Measurements from ENCODE around the gene ESYT2. TPM values are rescaled to one million over a fixed set of nuclear protein-coding genes. Genes with fewer than 3 reads are reported as not detected.

ESYT2 gene
- total and polyA plus RNA-seq, 9 of the 15 experiments (the other 6 are each of a cell fraction or from before 2014, with no cell fraction given) = 5.8 to 86.9 (median 64.7) TPM

DNA sequence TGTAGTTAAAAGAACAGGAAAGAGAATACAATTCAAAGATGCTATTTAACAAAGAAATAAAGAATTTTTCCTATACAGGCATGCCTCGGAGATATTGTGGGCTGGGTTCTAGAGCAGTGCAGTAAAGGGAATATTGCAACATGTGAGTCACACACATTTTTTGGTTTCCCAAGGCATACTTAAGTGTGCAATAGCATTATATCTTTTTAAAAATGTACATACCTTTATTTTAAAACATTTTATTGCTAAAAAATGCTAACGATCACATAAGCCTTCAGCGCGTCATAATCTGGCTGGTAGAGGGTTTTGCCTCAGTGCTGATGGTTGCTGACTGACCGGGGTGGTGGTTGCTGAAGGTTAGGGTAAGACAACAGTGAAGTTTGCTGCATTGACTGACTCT, 54.4 kb downstream of the ESYT2 start:
- Histone ChIP-seq H2AFZ (ENCODE audit: low read depth, low read length) (no peak overlapping the region), H3K9me3 (replicated peaks; ENCODE audit: control insufficient read depth, insufficient read depth, low read depth, low read length) (no peaks in the 10 kb centered on the region), H3K27me3 (ENCODE audit: control insufficient read depth in 2 of 2, insufficient read depth in 2 of 2, low read length in 2 of 2) (no peaks in the 10 kb centered on the region), H3K79me2 (ENCODE audit: control insufficient read depth, insufficient read depth, low read length) (peaks cover 13% of the 10 kb centered on the region; the same call in 2 of the 3 replicates), H3K4me2 (ENCODE audit: insufficient read depth, low read length) (no peak overlapping the region), H3K9me1 (ENCODE audit: control insufficient read depth, insufficient read depth, low read length) (no peaks in the 10 kb centered on the region), H3K4me1 (replicated peaks in 1 of 2; ENCODE audit: control insufficient read depth in 2 of 2, insufficient read depth in 2 of 2, low read length in 2 of 2) (peaks cover 0 to 11% of the 10 kb centered on the region in 2 experiments; a peak in 4 of 5 replicates), H4K20me1 (replicated peaks; ENCODE audit: control insufficient read depth, insufficient read depth, low read length) (no peaks in the 10 kb centered on the region), H3K9ac (ENCODE audit: insufficient read depth in 1 of 2, low read depth in 2 of 2, low read length in 2 of 2) (no peak overlapping the region), H3K36me3 (ENCODE audit: control insufficient read depth, insufficient read depth, low read length) (peaks cover 59% of the 10 kb centered on the region), H3K4me3 (no peak overlapping the region), H3K27ac (ENCODE audit: extremely low read depth, low read depth, low read length) (no peak overlapping the region)
- TF ChIP-seq KLF10 (CRISPR knock-in tag; IDR thresholded peaks at IDR 0.05) (no peak), FOSL1 (tag; conservative IDR thresholded peaks at IDR 0.05) (no peak), SMARCA4 (IDR thresholded peaks at IDR 0.05) (no peak)
- TF ChIP-seq, protein P1, sequence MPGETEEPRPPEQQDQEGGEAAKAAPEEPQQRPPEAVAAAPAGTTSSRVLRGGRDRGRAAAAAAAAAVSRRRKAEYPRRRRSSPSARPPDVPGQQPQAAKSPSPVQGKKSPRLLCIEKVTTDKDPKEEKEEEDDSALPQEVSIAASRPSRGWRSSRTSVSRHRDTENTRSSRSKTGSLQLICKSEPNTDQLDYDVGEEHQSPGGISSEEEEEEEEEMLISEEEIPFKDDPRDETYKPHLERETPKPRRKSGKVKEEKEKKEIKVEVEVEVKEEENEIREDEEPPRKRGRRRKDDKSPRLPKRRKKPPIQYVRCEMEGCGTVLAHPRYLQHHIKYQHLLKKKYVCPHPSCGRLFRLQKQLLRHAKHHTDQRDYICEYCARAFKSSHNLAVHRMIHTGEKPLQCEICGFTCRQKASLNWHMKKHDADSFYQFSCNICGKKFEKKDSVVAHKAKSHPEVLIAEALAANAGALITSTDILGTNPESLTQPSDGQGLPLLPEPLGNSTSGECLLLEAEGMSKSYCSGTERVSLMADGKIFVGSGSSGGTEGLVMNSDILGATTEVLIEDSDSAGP (CRISPR knock-in tag; IDR thresholded peaks at IDR 0.05) = no peak
- DNase-seq (ENCODE audit: extremely low read depth in 1 of 4, low spot score in 3 of 4) (no peak), FAIRE-seq (no peak), ATAC-seq (no peak)
- CTCF ChIA-PET (ENCODE audit: low intra/inter-chr PET ratio) = no interaction called here
- in situ Hi-C loops (cut with MboI) = no loop called here
- BruUV-seq (replicated peaks) = no TSS peak
- 95% methylated on average over 5 of the region's 5 CpGs for WGBS (ENCODE audit: insufficient coverage, low coverage, missing lambda C conversion rate)
- intact Hi-C loops (cut with micrococcal nuclease) = no loop called here
- POLR2A ChIA-PET = interaction anchor here (0.9 to 1.1 kb wide), 2 partner anchors 17 to 19 kb away, joined by 3 read pairs; no protein-coding TSS in a partner anchor

DNA sequence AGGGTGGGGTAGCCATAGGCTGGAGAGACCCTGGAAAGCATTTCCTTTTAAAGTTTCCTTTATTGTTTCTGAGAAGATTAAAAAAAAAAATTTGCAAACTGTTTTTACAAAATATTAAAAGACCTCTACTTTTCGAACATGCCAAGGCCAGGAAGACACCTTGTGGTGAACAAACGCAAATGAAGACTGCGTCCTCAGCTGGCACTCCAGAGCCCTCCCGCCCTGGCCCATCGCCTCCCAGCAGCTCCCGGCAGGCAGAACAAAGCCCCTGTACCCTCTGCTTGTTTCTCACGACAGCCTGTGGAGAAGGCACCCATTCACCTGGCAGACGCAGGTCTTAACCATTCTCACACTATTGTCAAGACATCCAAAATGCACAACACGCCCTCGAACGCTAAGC, 56.4 kb downstream of the ESYT2 start:
- Histone ChIP-seq H3K9me3 (replicated peaks; ENCODE audit: control insufficient read depth, insufficient read depth, low read depth, low read length) (no peaks in the 10 kb centered on the region), H3K36me3 (ENCODE audit: control insufficient read depth, insufficient read depth, low read length) (peaks cover 50% of the 10 kb centered on the region), H3K4me2 (ENCODE audit: insufficient read depth, low read length) (no peak overlapping the region), H3K9me1 (ENCODE audit: control insufficient read depth, insufficient read depth, low read length) (no peaks in the 10 kb centered on the region), H3K4me1 (replicated peaks in 1 of 2; ENCODE audit: control insufficient read depth in 2 of 2, insufficient read depth in 2 of 2, low read length in 2 of 2) (peaks cover 0 to 3% of the 10 kb centered on the region in 2 experiments; a peak in 2 of 5 replicates), H3K79me2 (ENCODE audit: control insufficient read depth, insufficient read depth, low read length) (0 out of 3 replicates have a peak, but pooled peaks cover 3% of the 10 kb centered on the region), H3K27me3 (ENCODE audit: control insufficient read depth in 2 of 2, insufficient read depth in 2 of 2, low read length in 2 of 2) (no peaks in the 10 kb centered on the region), H3K4me3 (no peak overlapping the region), H3K27ac (ENCODE audit: extremely low read depth, low read depth, low read length) (no peak overlapping the region), H4K20me1 (replicated peaks; ENCODE audit: control insufficient read depth, insufficient read depth, low read length) (no peaks in the 10 kb centered on the region), H3K9ac (ENCODE audit: insufficient read depth in 1 of 2, low read depth in 2 of 2, low read length in 2 of 2) (no peak overlapping the region), H2AFZ (ENCODE audit: low read depth, low read length) (no peak overlapping the region)
- FAIRE-seq (no peak), ATAC-seq (0 out of 3 replicates have a peak, but pooled peaks have one; percentile 38), DNase-seq (ENCODE audit: extremely low read depth in 1 of 4, low spot score in 3 of 4) (no peak)
- BruUV-seq (replicated peaks) = no TSS peak
- 97% methylated on average over 11 of the region's 11 CpGs for WGBS (ENCODE audit: insufficient coverage, low coverage, missing lambda C conversion rate)
- intact Hi-C loops (cut with micrococcal nuclease) (no loop called here), in situ Hi-C loops (cut with MboI) (no loop called here)
- CTCF ChIA-PET (ENCODE audit: low intra/inter-chr PET ratio) = no interaction called here
- POLR2A ChIA-PET = no interaction called here
- TF ChIP-seq JUN (IDR thresholded peaks at IDR 0.05; ENCODE audit: borderline replicate concordance, low read depth, low read length) (no peak), JUN (CRISPR knock-in tag; IDR thresholded peaks at IDR 0.05; ENCODE audit: borderline replicate concordance) (no peak), TAF15 (IDR thresholded peaks at IDR 0.05; ENCODE audit: low read depth, low read length) (no peak), MAZ (CRISPR knock-in tag; conservative IDR thresholded peaks at IDR 0.05 in 1 of 2, IDR thresholded peaks at IDR 0.05 in 1 of 2) (no peak), CAMTA2 (CRISPR knock-in tag; conservative IDR thresholded peaks at IDR 0.05) (no peak)
- TF ChIP-seq, protein P2, sequence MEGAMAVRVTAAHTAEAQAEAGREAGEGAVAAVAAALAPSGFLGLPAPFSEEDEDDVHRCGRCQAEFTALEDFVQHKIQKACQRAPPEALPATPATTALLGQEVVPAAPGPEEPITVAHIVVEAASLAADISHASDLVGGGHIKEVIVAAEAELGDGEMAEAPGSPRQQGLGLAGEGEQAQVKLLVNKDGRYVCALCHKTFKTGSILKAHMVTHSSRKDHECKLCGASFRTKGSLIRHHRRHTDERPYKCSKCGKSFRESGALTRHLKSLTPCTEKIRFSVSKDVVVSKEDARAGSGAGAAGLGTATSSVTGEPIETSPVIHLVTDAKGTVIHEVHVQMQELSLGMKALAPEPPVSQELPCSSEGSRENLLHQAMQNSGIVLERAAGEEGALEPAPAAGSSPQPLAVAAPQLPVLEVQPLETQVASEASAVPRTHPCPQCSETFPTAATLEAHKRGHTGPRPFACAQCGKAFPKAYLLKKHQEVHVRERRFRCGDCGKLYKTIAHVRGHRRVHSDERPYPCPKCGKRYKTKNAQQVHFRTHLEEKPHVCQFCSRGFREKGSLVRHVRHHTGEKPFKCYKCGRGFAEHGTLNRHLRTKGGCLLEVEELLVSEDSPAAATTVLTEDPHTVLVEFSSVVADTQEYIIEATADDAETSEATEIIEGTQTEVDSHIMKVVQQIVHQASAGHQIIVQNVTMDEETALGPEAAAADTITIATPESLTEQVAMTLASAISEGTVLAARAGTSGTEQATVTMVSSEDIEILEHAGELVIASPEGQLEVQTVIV (CRISPR knock-in tag; IDR thresholded peaks at IDR 0.05; ENCODE audit: borderline replicate concordance) = no peak
- TF ChIP-seq, protein P3, sequence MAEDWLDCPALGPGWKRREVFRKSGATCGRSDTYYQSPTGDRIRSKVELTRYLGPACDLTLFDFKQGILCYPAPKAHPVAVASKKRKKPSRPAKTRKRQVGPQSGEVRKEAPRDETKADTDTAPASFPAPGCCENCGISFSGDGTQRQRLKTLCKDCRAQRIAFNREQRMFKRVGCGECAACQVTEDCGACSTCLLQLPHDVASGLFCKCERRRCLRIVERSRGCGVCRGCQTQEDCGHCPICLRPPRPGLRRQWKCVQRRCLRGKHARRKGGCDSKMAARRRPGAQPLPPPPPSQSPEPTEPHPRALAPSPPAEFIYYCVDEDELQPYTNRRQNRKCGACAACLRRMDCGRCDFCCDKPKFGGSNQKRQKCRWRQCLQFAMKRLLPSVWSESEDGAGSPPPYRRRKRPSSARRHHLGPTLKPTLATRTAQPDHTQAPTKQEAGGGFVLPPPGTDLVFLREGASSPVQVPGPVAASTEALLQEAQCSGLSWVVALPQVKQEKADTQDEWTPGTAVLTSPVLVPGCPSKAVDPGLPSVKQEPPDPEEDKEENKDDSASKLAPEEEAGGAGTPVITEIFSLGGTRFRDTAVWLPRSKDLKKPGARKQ (CRISPR knock-in tag; IDR thresholded peaks at IDR 0.05) = no peak

Data from K562 (cell line).